ENCODE results near the gene SH3PXD2A. TPM values are rescaled to one million over a fixed set of nuclear protein-coding genes. Genes with fewer than 3 reads are reported as not detected.
A peak's percentile ranks its signal among the peaks of the same experiment; 100 is the strongest.

The SH3PXD2A gene
- total and polyA plus RNA-seq, 9 of the 15 experiments (the other 6 are each of a cell fraction or from before 2014, with no cell fraction given): 0.41 to 9.3 (median 2.5) TPM

GRCh38 chr10:103667356-103667755 lies 188.0 kb downstream of the SH3PXD2A start:
- Histone ChIP-seq H3K9me1 (ENCODE audit: control insufficient read depth, insufficient read depth, low read length) (no peaks in the 10 kb centered on the region), H3K36me3 (ENCODE audit: control insufficient read depth, insufficient read depth, low read length) (peaks cover 10% of the 10 kb centered on the region; the same call in 1 of the 3 replicates), H3K4me2 (ENCODE audit: insufficient read depth, low read length) (peak overlapping the region; percentile 97), H3K79me2 (ENCODE audit: control insufficient read depth, insufficient read depth, low read length) (peaks cover 36% of the 10 kb centered on the region), H3K9ac (ENCODE audit: insufficient read depth in 1 of 2, low read depth in 2 of 2, low read length in 2 of 2) (peak overlapping the region; percentile 64 to 93), H3K9me3 (replicated peaks; ENCODE audit: control insufficient read depth, insufficient read depth, low read depth, low read length) (no peaks in the 10 kb centered on the region), H4K20me1 (replicated peaks; ENCODE audit: control insufficient read depth, insufficient read depth, low read length) (no peaks in the 10 kb centered on the region), H3K27ac (ENCODE audit: extremely low read depth, low read depth, low read length) (peak overlapping the region; percentile 38; the same call in 2 of the 3 replicates), H3K4me1 (replicated peaks in 1 of 2; ENCODE audit: control insufficient read depth in 2 of 2, insufficient read depth in 2 of 2, low read length in 2 of 2) (peaks cover 14 to 36% of the 10 kb centered on the region in 2 experiments), H3K4me3 (peak overlapping the region; percentile 44), H3K27me3 (ENCODE audit: control insufficient read depth in 2 of 2, insufficient read depth in 2 of 2, low read length in 2 of 2) (no peaks in the 10 kb centered on the region), H2AFZ (ENCODE audit: low read depth, low read length) (peak overlapping the region; percentile 38; the same call in 1 of the 2 replicates)
- CTCF ChIA-PET (ENCODE audit: low intra/inter-chr PET ratio): no interaction called here
- peak; percentile 68 for FAIRE-seq
- in situ Hi-C loops (cut with MboI): no loop called here
- DNase-seq (ENCODE audit: extremely low read depth in 1 of 4, low spot score in 3 of 4): peak; percentile 62 to 83 (median 74)
- peak; percentile 88 for ATAC-seq
- intact Hi-C loops (cut with micrococcal nuclease): loop anchor here (5.0 kb wide), 1 partner anchor 50 kb away; no protein-coding TSS in a partner anchor
- TF ChIP-seq POLR2G (IDR thresholded peaks at IDR 0.05; ENCODE audit: low read depth, low read length): 0 out of 2 replicates have a peak, but pooled peaks have one; percentile 17
- no peak for TF ChIP-seq NR2F6 (CRISPR knock-in tag; IDR thresholded peaks at IDR 0.05)
- peak; percentile 31; the same call in 1 of the 2 replicates for TF ChIP-seq RBFOX2 (IDR thresholded peaks at IDR 0.05; ENCODE audit: low read depth, low read length)
- TF ChIP-seq POLR2AphosphoS5 (IDR thresholded peaks at IDR 0.05; ENCODE audit: control insufficient read depth, insufficient read depth, low read depth, low read length): 0 out of 2 replicates have a peak, but pooled peaks have one; percentile 14
- no peak for TF ChIP-seq KAT8 (IDR thresholded peaks at IDR 0.05; ENCODE audit: low read depth)
- TF ChIP-seq CBX3 (IDR thresholded peaks at IDR 0.05; ENCODE audit: borderline replicate concordance in 1 of 2, low read length in 2 of 2): no peak
- TF ChIP-seq PHF8 (IDR thresholded peaks at IDR 0.05; ENCODE audit: borderline replicate concordance, low read length): peak; percentile 20; the same call in 1 of the 2 replicates
- peak; percentile 36; the same call in 1 of the 2 replicates for TF ChIP-seq POLR2A (conservative IDR thresholded peaks at IDR 0.05)
- 0 out of 2 replicates have a peak, but pooled peaks have one; percentile 41 for TF ChIP-seq CREM (IDR thresholded peaks at IDR 0.05; ENCODE audit: low read depth)
- no TSS peak for BruUV-seq (replicated peaks)
- 46% methylated on average over 4 of the region's 8 CpGs for WGBS (ENCODE audit: insufficient coverage, low coverage, missing lambda C conversion rate)
- POLR2A ChIA-PET: interaction anchor here (0.6 to 1.5 kb wide), 5 partner anchors 11 to 19 kb away, joined by 3 to 5 read pairs (median 4); no protein-coding TSS in a partner anchor

All from K562 (cell line).